K562 (cell line): ENCODE data around the gene DDX39A. TPM values are rescaled to one million over a fixed set of nuclear protein-coding genes. Genes with fewer than 3 reads are reported as not detected.

Source experiments
- CAMTA2 ChIP-seq: fragments of 250-450 bp; sonication (Bioruptor Pico); conservative IDR thresholded peaks from 2 replicates; pipeline ENCODE4 v1.5.1; 2022
- HNRNPK ChIP-seq: fragments of 200-400 bp; formaldehyde crosslinking; IDR thresholded peaks from one replicate; pipeline ENCODE4 v1.6.1; 2018; ENCODE audit warnings: mild to moderate bottlenecking, low read depth, low read length; ENCODE audit not compliant: poor library complexity, severe bottlenecking
- IFI16 ChIP-seq: fragments of 250-450 bp; sonication (Bioruptor Pico); IDR thresholded peaks from 2 replicates; pipeline ENCODE4 v2.1.2; 2022; ENCODE audit warnings: mild to moderate bottlenecking, inconsistent platforms
- MAFF ChIP-seq: IDR thresholded peaks from 2 replicates; pipeline ENCODE4 v1.6.1; 2012; ENCODE audit warnings: low read length, improper control_type of control experiment
- NCOA1 ChIP-seq: fragments of 450-650 bp; IDR thresholded peaks from 2 replicates; pipeline ENCODE4 v1.6.1; 2016; ENCODE audit warnings: low read depth
- PHTF2 ChIP-seq: fragments of 250-450 bp; sonication (Bioruptor Pico); IDR thresholded peaks from 2 replicates; pipeline ENCODE4 v1.5.0; 2021; ENCODE audit warnings: mild to moderate bottlenecking
- RBM34 ChIP-seq: fragments of 200-400 bp; formaldehyde crosslinking; IDR thresholded peaks from 2 replicates; pipeline ENCODE4 v1.6.1; 2018; ENCODE audit warnings: low read length, borderline replicate concordance; ENCODE audit not compliant: insufficient read depth
- RCOR1 ChIP-seq, 2 experiments: IDR thresholded peaks; 2 replicates each; pipeline ENCODE4 v1.6.1; 2012; ENCODE audit warnings: low read depth in 2 of 2, low read length in 2 of 2, borderline replicate concordance in 1 of 2, improper control_type of control experiment in 1 of 2
- RNF2 ChIP-seq: sonication (generic); IDR thresholded peaks from 2 replicates; pipeline ENCODE4 v1.6.1; 2016
- TBP ChIP-seq: optimal IDR thresholded peaks from 2 replicates; pipeline ENCODE3; 2011; ENCODE audit warnings: low read depth, low read length, improper control_type of control experiment
- ZFPM2 ChIP-seq: fragments of 250-450 bp; sonication (Bioruptor Pico); IDR thresholded peaks from 2 replicates; pipeline ENCODE4 v1.5.1; 2022; ENCODE audit warnings: mild to moderate bottlenecking
- ZKSCAN1 ChIP-seq: fragments of 150-350 bp; IDR thresholded peaks from 2 replicates; pipeline ENCODE4 v1.6.1; 2016; ENCODE audit warnings: low read depth, low read length
- ZKSCAN8 ChIP-seq: fragments of 200-800 bp; sonication (Bioruptor generic); IDR thresholded peaks from 2 replicates; pipeline ENCODE4 v1.6.1; 2016; ENCODE audit warnings: missing genetic modification characterization, missing compliant biosample characterization
- ZNF12 ChIP-seq: sonication (generic); formaldehyde crosslinking; IDR thresholded peaks from 2 replicates; pipeline ENCODE4 v1.4.0; 2020; ENCODE audit warnings: mild to moderate bottlenecking, missing genetic modification reagents
- ZNF3 ChIP-seq: fragments of 250-450 bp; sonication (Bioruptor Pico); IDR thresholded peaks from 2 replicates; pipeline ENCODE4 v1.5.0; 2021; ENCODE audit warnings: mild to moderate bottlenecking, moderate library complexity
- polyA plus RNA-seq, 8 experiments: library from polyadenylated mRNA; depleted of rRNA in 4 of 8; stranded (reverse) in 5 of 8; unstranded in 3 of 8; fragments of >200 nt; fragmentation: Nextera tagmentation in 2 of 8; fragmentation: Illumina TruSeq in 1 of 8; extraction: Ambion mirVana in 2 of 8; extraction: Trizol in 1 of 8; gene quantifications; 2 replicates each; pipeline versions ENCODE4 v1.2.1 to v1.2.3, GENCODE V29; 2011 to 2014; ENCODE audit warnings: inconsistent platforms in 1 of 8, missing spikeins in 1 of 8
- total RNA-seq, 7 experiments: library from RNA; depleted of rRNA in 6 of 7; stranded (reverse); fragments of >200 nt in 6 of 7; fragmentation: Illumina TruSeq in 2 of 7; extraction: Trizol in 2 of 7; gene quantifications; 2 replicates each; pipeline versions ENCODE4 v1.2.1 to v1.2.3, GENCODE V29; 2011 to 2021; ENCODE audit warnings: low replicate concordance in 1 of 7
- TF ChIP-seq, protein P1 (sequence below): fragments of 250-450 bp; sonication (Bioruptor Pico); IDR thresholded peaks from 2 replicates; pipeline ENCODE4 v1.4.0; 2020; ENCODE audit warnings: mild to moderate bottlenecking, moderate library complexity
- TF ChIP-seq, protein P2 (sequence below): sonication (generic); formaldehyde crosslinking; IDR thresholded peaks from 2 replicates; pipeline ENCODE4 v1.8.0; 2023; ENCODE audit warnings: mild to moderate bottlenecking, missing genetic modification reagents
- TF ChIP-seq, protein P3 (sequence below): fragments of 250-450 bp; sonication (Bioruptor Pico); IDR thresholded peaks from 2 replicates; pipeline ENCODE4 v1.5.0; 2022; ENCODE audit warnings: mild to moderate bottlenecking
- TF ChIP-seq, protein P4 (sequence below): sonication (generic); formaldehyde crosslinking; IDR thresholded peaks from 2 replicates; pipeline ENCODE4 v1.8.0; 2022; ENCODE audit warnings: missing genetic modification reagents, mild to moderate bottlenecking, moderate library complexity, borderline replicate concordance
- TF ChIP-seq, protein P5 (sequence below): fragments of 250-450 bp; sonication (Bioruptor Pico); IDR thresholded peaks from 2 replicates; pipeline ENCODE4 v1.5.0; 2021
- TF ChIP-seq, protein P6 (sequence below), 2 experiments: fragments of 250-450 bp in 1 of 2; fragments of 450-650 bp in 1 of 2; sonication (Bioruptor Pico) in 1 of 2; IDR thresholded peaks; 2 replicates each; pipeline versions ENCODE4 v1.6.1 to v1.8.0; 2016 to 2021; ENCODE audit warnings: mild to moderate bottlenecking in 2 of 2, moderate library complexity in 2 of 2, missing compliant biosample characterization in 1 of 2, missing genetic modification characterization in 1 of 2

DDX39A gene
- total and polyA plus RNA-seq, 9 of the 15 experiments (the other 6 are each of a cell fraction or from before 2014, with no cell fraction given) = 90.3 to 250 (median 188) TPM

DNA sequence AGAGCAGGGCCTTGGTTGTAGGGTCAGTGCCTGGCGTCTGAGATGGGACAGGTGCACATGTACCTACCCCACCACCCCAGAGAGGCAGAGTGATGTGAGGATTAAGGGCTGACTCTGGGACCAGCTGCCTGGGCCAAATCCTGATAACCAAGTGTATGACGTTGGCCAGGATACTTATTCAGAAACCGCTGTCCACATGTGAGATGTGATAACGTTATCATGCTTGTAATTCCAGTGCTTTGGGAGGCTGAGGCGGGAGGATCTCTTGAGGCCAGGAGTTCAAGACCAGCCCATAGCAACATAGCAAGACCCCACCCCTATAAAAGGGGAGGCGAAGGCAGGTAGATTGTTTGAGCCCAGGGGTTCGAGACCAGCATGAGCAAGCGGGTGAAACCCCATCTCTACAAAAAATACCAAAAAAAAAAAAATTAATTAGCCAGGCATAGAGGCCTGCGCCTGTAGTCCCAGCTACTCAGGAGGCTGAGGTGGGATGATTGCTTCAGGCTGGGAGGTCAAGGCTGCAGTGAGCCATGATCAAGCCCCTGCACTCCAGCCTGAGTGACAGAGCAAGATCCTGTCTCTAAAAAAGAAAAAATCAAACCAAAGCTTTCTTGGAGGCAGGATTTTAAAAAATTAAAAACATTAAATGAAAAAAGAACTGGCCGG lies 27.9 kb downstream of the DDX39A start (continued):
- peak; percentile 68 to 92; a peak in 3 of 4 replicates for TF ChIP-seq RCOR1 (IDR thresholded peaks at IDR 0.05; ENCODE audit: borderline replicate concordance in 1 of 2, low read depth in 2 of 2, low read length in 2 of 2)
- no peak for TF ChIP-seq TBP
- no peak for TF ChIP-seq PHTF2 (CRISPR knock-in tag)
- no peak for TF ChIP-seq ZNF12
- TF ChIP-seq NCOA1 = peak; percentile 47; the same call in 1 of the 2 replicates
- no peak for TF ChIP-seq CAMTA2 (CRISPR knock-in tag)
- TF ChIP-seq, protein P1, sequence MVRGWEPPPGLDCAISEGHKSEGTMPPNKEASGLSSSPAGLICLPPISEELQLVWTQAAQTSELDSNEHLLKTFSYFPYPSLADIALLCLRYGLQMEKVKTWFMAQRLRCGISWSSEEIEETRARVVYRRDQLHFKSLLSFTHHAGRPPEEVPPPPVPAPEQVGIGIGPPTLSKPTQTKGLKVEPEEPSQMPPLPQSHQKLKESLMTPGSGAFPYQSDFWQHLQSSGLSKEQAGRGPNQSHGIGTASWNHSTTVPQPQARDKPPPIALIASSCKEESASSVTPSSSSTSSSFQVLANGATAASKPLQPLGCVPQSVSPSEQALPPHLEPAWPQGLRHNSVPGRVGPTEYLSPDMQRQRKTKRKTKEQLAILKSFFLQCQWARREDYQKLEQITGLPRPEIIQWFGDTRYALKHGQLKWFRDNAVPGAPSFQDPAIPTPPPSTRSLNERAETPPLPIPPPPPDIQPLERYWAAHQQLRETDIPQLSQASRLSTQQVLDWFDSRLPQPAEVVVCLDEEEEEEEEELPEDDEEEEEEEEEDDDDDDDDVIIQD (CRISPR knock-in tag) = no peak
- no peak for TF ChIP-seq HNRNPK
- no peak for TF ChIP-seq ZNF3
- TF ChIP-seq, protein P2, sequence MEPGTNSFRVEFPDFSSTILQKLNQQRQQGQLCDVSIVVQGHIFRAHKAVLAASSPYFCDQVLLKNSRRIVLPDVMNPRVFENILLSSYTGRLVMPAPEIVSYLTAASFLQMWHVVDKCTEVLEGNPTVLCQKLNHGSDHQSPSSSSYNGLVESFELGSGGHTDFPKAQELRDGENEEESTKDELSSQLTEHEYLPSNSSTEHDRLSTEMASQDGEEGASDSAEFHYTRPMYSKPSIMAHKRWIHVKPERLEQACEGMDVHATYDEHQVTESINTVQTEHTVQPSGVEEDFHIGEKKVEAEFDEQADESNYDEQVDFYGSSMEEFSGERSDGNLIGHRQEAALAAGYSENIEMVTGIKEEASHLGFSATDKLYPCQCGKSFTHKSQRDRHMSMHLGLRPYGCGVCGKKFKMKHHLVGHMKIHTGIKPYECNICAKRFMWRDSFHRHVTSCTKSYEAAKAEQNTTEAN (CRISPR knock-in tag) = no peak
- TF ChIP-seq, protein P3, sequence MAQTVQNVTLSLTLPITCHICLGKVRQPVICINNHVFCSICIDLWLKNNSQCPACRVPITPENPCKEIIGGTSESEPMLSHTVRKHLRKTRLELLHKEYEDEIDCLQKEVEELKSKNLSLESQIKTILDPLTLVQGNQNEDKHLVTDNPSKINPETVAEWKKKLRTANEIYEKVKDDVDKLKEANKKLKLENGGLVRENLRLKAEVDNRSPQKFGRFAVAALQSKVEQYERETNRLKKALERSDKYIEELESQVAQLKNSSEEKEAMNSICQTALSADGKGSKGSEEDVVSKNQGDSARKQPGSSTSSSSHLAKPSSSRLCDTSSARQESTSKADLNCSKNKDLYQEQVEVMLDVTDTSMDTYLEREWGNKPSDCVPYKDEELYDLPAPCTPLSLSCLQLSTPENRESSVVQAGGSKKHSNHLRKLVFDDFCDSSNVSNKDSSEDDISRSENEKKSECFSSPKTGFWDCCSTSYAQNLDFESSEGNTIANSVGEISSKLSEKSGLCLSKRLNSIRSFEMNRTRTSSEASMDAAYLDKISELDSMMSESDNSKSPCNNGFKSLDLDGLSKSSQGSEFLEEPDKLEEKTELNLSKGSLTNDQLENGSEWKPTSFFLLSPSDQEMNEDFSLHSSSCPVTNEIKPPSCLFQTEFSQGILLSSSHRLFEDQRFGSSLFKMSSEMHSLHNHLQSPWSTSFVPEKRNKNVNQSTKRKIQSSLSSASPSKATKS (CRISPR knock-in tag) = no peak
- TF ChIP-seq, protein P4, sequence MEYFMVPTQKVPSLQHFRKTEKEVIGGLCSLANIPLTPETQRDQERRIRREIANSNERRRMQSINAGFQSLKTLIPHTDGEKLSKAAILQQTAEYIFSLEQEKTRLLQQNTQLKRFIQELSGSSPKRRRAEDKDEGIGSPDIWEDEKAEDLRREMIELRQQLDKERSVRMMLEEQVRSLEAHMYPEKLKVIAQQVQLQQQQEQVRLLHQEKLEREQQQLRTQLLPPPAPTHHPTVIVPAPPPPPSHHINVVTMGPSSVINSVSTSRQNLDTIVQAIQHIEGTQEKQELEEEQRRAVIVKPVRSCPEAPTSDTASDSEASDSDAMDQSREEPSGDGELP = peak; percentile 88
- TF ChIP-seq, protein P5, sequence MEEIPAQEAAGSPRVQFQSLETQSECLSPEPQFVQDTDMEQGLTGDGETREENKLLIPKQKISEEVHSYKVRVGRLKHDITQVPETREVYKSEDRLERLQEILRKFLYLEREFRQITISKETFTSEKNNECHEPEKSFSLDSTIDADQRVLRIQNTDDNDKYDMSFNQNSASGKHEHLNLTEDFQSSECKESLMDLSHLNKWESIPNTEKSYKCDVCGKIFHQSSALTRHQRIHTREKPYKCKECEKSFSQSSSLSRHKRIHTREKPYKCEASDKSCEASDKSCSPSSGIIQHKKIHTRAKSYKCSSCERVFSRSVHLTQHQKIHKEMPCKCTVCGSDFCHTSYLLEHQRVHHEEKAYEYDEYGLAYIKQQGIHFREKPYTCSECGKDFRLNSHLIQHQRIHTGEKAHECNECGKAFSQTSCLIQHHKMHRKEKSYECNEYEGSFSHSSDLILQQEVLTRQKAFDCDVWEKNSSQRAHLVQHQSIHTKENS (CRISPR knock-in tag) = no peak
- TF ChIP-seq IFI16 (CRISPR knock-in tag) = no peak
- no peak for TF ChIP-seq ZKSCAN1
- TF ChIP-seq, protein P6, sequence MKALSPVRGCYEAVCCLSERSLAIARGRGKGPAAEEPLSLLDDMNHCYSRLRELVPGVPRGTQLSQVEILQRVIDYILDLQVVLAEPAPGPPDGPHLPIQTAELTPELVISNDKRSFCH (CRISPR knock-in tag; IDR thresholded peaks at IDR 0.05) = no peak
- TF ChIP-seq, protein P6 (tag; IDR thresholded peaks at IDR 0.05) = 0 out of 2 replicates have a peak, but pooled peaks have one; percentile 15
- TF ChIP-seq ZFPM2 (CRISPR knock-in tag) = no peak
- peak; percentile 71; the same call in 1 of the 2 replicates for TF ChIP-seq RNF2
- no peak for TF ChIP-seq MAFF
- peak; percentile 70 for TF ChIP-seq ZKSCAN8 (CRISPR knock-in tag)
- TF ChIP-seq RBM34 = no peak
